H4 (cell line): ENCODE data around the gene KRTAP10-8. TPM values are rescaled to one million over a fixed set of nuclear protein-coding genes. Genes with fewer than 3 reads are reported as not detected.
"Not testable (repeated sequence)": the region's sequence is repeated elsewhere in the genome, so short reads cannot be mapped to it uniquely, and the experiment has no call there.

Source experiments
- DNase-seq: peaks from one replicate; pipeline ENCODE4 v3.0.0-alpha.2; 2015; ENCODE audit warnings: low spot score
- total RNA-seq: library from RNA; depleted of rRNA; stranded (reverse); fragments of >200 nt; shearing (Covaris generic); gene quantifications from 2 replicates; pipeline ENCODE4 v1.2.3, GENCODE V29; 2014; rRNA removed

Gene KRTAP10-8, protein sequence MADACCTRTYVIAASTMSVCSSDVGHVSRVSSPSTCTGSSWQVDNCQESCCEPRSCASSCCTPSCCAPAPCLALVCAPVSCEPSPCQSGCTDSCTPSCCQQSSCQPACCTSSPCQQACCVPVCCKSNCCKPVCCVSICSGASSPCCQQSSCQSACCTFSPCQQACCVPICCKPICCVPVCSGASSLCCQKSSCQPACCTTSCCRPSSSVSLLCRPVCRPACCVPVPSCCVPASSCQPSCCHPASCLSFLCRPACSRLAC
- total RNA-seq, result not detected in 2 replicates

DNA sequence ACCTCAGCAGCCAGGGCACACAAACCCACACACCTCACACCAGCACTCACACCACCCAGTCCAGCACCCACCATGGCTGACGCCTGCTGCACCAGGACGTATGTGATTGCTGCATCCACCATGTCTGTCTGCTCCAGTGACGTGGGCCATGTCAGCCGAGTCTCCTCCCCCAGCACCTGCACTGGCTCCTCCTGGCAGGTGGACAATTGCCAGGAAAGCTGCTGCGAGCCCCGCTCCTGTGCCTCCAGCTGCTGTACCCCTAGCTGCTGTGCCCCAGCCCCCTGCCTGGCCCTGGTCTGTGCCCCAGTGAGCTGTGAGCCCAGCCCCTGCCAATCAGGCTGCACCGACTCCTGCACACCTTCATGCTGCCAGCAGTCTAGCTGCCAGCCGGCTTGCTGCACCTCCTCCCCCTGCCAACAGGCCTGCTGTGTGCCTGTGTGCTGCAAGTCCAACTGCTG is at the start of gene KRTAP10-8:
Gene KRTAP10-8, plus strand, starts transcription at position 51 of the 458 bp plus-strand sequence. Its CDS starts 22 bp downstream, at position 73.
- DNase-seq, result no peak

DNA sequence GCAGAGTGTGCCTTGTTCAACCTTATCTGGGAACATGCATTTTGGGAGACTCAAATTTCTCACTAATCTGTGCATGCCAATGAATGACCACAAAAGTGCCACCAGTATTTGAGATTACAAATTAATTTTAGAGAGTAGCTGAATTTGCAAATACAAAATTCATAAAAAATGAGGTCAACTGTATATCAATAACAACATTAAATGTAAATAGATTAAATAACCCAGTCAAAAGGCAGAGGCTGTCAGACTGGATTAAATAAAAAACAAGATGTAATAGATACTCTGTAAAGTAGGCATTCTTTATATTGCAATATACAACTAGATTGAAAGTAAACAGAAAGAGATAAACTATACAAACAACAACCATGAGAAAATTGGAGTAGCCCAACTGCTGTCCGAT is 47.8 kb upstream of the KRTAP10-8 start:
- DNase-seq, result no peak

DNA sequence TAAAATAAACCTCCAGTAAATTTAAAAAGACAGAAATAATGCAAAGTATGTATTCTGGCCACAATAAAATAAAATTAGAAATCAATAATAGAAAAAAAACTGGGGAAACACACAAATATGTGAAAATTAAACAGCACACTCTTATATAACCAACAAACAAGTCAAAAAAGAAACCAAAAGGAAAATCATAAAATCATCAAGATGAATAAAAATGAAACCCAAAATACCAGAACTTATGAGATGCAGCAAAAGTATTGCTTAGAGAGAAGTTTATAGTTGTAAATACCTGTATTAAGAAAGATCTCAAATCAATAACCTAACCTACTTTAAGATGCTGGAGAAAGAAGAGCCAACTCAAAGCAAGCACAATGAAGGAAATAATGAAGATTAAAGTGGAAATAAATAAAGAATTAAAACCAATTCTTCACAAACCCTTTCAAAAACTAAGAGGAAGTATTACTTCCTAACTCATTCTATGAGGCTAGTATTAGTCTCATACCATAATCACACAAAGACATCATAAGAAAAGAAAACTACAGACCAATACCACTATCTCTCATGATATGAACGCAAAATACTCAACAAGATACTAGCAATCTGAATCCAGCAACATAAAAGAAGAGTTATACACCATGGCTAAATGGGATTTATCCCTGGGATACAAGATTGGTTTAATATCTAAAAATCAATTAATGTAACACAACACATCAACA is 46.8 kb upstream of the KRTAP10-8 start:
- DNase-seq, result no peak

DNA sequence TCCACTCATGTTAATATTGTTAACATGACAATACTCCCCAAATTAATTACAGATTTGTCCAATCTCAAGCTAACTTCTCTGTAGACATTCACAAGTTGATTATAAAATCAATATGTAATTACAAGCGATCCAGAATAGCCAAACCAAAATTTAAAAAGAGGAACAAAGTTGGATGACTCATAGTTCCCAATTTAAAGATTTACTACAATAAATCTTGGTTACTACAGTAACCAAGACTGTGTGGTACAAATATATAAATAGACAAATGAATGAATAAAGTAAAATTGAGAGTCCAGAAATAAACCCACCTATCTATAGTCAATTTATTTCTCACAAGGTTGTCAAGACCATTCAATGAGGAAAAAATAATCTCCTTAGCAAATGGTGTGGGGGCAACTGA is 45.5 kb upstream of the KRTAP10-8 start:
- DNase-seq, result no peak

DNA sequence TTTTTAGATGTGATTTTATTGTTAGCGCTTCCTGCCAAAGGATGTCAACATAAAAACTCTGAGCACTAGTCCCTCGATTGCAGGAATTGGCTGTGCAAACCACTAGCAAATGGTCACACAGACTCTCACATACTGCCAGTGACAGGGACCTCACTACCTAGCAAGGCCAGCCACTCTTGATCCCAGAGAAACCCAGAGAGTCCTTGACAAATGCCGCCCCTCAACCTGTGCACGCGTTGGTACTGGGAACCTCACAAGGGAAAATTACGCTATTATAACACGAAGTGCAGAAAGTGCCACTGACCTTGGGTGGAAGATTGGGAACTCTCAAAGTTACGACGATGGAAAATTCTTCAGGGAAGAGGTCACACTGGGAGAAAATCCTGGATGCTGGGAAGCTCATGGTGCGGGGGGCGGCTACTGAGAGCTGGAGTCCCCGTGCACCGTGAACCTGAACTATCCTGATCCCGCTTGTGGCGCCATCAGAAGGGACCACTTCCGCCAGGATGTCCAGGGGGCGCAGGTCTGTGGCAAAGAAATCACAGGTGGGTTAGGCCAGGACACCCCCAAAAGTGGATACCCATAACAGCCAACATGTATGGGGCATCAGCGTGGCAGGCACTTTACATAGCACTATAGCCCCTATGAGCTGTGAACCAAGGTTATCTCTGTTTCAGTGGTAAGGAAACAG is 44.3 kb upstream of the KRTAP10-8 start:
- DNase-seq, result no peak

DNA sequence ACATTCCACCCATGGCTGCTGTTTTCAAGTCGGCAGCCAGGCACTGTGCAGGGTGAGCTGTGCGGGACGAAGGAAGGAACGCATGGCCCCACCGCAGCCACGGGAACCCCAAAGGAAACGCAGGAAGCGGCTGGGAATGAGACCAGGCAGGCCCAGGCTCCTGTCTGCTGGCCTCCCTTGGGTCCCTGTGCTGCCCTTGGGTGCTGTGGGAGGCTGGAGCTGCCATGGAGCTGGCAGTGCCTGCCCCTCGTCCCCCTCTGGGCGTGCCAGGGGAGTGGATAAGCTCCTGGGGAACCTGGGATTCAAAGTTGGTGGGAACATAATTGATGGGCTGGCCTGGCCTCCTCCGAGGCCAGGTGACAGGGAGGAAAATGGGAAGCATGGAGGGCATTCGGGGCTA is 43.6 kb upstream of the KRTAP10-8 start:
- no peak for DNase-seq

DNA sequence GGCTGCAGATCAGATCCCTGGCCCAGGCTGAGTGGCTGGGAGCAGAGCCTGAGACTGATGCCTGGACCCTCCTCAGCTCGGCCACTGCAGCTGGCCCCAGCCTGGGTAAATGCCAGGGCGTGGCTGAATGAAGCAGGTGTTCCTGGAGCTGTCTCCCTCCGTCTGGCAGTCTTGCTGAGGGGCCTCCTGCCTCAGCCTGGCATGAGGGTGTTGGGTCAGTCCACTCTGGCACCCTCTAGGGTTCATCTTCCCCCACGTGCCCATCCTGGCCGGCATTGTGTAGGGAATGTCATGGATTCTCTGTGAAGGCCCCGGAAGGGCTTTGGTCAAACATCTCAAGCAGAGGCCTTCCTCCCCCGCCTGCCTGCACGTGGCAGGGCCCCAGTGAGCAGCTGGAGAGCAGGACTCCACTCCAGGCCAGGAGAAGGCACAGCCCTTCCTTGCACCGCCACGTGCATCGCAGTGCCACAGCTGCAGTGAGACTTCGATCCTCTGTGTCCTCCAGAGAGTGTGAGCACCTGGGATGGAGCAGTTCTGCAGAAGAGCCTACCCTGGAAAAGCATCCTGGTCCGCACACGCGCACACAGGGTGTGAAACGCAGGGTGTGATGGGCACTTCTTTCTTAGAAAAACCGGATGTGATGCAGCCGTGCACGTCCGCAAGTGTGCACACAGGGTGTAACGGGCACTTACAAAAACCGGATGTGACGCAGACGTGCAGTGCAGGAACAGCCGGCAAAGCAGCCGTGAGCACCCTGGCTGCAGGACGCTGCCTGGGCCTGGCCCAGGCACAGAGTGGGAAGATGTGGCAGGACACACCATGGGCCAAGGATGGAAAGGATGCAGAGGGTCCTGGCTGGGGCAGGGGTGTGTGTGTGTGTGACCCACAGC is 43.0 kb upstream of the KRTAP10-8 start:
- no peak for DNase-seq

DNA sequence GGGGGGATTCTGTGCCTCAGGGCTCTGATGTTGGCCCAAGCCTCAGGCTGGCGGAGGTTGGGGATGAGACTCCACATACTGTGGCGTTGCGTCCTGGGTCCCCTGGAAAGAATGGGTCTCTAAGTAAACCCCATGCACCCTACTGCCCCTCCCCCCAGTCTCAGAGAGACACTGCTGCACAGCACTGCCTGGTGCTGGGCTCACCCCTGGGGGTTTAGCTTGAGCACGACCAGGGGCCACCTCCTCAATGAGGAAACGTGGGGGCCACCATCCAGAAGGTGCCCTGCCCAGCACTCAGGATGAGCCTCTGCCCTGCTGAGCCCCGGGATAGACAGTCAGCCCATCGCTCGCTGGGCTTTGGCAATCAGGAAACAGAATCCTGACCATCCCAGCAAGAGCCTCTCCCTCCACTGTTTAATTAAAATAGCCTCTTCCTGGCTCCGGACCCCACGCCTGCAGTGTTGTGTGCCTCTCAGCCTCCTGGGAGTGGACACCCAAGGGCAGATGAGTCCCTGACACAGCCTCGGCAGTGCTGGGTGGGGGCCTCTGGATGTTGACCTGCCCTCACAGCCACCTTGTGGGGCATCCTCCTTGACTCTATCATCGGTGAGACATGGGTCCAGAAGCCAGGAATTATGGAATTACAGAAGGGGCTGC is 41.9 kb upstream of the KRTAP10-8 start:
- no peak for DNase-seq

DNA sequence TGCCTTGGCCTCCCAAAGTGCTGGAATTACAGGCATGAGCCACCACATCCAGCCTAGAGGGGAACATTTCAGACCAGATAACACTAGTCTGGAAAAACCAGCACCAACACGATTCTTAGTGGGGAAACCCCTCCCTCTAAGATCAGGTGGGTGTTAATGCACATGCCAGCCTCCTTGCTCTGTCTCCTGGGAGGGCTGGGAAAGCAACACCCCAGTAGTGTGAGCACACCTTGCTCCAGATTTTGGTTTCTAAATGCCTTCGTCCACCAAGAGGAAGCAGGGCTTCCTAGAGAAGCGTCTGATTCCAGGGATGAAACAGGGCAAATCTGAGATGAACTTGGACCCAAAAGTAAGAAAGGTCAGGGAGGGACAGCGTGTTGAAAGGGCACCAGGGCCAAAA is 40.6 kb upstream of the KRTAP10-8 start:
- DNase-seq, result peak; percentile 4

DNA sequence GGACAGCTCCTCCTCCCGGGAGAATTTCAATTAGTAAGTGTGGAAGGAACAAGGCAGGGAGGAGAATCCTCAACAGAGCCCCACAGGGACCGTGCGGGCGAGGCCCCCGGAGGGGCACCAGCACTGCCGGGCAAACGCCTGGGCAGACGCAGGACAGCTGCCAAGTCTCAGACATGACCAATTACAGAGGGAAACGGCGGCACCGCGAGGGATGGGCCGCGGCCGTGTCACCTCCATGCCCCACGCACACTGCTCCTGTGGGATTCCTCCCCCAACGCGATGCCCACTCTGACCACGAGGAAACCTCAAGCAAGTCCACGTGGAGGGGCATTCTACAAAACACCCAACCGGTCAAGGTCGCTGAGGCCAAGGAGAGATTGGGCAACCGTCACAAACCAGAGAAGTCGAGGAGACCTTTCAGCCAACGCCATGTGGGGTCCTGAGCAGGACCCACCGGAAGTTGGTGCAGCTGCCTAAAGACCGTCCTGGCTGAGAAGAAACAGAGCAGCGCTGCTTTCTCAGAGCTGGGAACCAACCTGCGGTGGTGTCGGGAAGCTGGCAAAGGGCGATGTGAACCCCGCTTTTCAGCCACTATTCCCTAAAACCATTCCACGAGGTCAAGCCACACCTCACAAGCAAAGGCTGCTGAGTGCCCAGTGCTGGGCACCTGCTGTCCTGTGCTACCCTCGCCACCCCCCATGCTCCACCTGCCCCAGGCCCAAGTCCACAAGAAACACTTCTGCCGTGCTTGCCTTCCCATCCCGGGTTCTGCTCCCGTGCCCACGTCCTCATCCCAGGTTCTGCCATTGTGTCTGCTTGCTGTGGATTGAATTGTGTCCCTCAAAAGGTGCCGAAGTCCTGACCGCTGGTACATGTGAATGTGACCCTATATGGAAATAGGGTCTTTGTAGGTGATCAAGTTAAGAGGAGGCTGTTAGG is 39.8 kb upstream of the KRTAP10-8 start:
- DNase-seq, result no peak

DNA sequence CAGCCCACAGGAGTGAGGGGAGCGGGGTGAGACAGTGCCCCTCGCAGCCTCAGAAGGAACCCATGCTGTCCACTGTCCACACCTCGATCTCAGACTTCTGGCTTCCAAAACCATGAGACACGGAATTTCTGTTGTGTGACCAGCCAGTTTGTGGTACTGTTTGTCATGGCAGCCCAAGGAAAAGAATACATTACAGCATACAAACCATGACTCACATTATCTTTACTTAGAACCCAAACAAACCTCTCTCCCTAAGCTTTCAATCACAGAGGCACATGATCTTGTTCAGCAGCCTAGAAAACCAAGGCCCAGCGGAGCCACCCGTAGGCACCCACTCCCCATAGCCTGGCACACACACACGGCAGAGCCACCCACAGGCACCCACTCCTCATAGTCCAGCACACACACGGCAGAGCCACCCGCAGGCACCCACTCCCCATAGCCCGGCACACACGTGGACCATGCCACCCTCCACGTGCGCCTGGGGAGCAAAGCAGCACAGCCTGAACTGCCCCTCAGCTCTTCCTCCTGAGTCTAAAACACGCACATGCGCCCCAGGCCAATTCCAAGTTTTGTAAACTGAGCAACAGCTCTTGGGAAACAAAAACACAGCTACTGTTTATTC is 38.8 kb upstream of the KRTAP10-8 start:
- peak; percentile 57 for DNase-seq

DNA sequence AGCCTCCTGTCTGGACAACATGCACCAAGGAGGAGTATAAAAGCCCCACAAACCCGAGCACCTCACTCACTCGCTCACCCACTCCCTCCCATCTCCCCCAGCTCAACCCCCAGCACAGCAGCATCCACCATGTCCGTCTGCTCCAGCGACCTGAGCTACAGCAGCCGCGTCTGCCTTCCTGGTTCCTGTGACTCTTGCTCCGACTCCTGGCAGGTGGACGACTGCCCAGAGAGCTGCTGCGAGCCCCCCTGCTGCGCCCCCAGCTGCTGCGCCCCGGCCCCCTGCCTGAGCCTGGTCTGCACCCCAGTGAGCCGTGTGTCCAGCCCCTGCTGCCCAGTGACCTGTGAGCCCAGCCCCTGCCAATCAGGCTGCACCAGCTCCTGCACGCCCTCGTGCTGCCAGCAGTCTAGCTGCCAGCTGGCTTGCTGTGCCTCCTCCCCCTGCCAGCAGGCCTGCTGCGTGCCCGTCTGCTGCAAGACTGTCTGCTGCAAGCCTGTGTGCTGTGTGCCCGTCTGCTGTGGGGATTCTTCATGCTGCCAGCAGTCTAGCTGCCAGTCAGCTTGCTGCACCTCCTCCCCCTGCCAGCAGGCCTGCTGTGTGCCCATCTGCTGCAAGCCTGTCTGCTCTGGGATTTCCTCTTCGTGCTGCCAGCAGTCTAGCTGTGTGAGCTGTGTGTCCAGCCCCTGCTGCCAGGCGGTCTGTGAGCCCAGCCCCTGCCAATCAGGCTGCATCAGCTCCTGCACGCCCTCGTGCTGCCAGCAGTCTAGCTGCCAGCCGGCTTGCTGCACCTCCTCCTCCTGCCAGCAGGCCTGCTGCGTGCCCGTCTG is 38.0 kb upstream of the KRTAP10-8 start, which contains the start of gene KRTAP10-4:
Gene KRTAP10-4, plus strand, starts transcription at position 100 of the 827 bp plus-strand sequence. Its CDS starts 30 bp downstream, at position 130.
- not testable (repeated sequence) for DNase-seq

DNA sequence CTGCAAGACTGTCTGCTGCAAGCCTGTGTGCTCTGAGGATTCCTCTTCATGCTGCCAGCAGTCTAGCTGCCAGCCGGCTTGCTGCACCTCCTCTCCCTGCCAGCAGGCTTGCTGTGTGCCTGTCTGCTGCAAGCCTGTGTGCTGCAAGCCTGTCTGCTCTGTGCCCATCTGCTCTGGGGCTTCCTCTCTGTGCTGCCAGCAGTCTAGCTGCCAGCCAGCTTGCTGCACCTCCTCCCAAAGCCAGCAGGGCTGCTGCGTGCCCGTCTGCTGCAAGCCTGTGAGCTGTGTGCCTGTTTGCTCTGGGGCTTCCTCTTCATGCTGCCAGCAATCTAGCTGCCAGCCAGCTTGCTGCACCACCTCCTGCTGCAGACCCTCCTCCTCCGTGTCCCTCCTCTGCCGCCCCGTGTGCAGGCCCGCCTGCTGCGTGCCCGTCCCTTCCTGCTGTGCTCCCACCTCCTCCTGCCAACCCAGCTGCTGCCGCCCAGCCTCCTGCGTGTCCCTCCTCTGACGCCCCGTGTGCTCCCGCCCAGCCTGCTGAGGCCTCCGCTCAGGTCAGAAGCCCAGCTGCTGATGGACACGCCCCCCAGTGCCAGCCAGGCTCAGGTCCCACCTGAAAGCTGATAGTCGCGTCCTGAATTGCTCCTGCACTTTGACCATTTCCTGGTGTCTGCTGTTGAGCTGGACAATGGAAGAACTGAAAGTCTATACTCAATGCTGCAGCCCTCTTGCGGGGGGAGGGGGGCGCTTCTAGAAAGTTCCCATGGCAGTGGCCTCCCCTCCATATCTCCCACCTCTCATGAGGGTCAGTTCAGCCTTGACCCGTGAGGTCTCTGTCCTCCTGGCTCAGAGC is 37.2 kb upstream of the KRTAP10-8 start:
- DNase-seq, result no peak

DNA sequence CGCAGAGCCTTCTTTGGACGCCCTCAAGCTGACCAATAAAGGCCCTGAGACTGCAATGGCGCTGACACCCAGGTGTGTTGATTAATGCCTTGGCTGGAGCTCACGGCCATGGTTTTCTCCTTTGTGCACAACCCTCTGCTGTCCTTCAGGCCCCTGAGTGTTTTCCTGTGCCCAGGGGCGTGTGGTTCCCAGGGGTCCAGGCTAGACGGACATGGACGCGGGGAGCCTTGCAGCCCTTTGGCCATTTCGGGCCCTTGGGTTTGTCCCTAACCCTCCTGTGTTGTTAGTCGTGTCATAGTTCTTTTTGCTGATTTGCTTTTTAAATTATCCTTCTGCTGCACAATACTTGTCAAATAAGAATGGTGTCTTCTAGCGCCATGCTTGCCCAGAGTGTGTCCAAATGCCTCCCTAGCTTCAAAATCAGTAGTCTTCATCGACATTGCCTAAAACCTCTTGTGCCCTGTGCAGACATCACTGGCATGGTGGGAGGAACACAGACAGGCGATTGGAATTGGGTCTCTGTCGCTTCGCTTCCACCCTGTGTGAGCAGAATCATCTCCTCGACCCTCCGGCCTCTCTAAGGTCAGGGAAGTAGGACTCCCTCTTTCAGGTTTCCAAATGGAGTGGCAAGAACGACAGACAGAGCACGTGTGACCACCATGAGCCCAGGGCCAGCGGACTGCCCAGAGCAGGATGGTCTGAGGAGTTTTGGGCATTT is 36.4 kb upstream of the KRTAP10-8 start:
- DNase-seq, result no peak

DNA sequence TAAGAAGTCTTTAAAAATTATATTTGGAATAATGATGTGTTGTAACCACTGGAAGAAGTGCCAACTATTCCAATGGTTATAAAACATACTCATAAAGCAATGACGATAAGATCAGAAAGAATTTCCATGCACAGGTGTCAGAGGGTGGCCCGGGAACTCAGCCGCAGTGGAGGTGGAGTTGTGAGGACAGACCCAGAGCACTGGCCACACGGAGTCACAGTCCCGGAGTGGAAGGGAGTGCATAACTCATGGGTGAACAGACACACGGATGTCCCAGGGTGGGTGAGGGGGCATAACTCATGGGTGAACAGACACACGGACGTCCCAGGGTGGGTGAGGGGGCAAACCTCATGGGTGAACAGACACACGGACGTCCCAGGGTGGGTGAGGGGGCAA is 35.9 kb upstream of the KRTAP10-8 start:
- DNase-seq, result no peak

DNA sequence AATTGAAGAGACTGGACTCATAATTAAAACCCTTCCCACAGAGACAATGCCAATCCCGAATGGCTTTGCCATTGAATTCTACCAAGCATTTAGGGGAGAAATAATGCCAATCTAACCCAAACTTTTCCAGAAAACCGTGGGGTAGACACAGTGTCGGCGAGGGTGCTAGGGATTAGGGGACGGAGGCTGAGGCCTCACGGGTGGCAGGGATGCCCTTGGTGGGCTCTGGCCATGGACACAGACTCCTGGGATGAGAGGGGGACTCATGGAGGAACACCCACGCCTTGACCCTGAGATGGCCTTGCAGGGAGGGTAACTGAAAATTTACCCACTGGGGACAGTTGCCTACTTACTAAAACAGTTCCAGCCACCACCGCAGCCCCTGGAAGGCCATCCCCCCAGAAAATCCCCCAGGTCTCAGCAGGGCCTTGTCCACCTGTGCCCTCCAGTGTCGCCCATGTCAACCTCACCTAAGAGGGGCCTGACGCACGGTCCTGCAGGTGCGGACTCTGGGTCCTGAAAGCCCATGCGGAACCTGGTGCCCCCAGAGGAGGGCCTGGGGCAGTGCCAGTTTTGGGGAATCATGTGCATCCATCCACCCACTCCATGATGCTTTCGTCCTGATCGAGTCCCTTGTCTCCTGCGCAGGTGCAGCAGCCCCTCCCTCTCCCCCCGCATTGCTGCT is 33.4 kb upstream of the KRTAP10-8 start:
- DNase-seq, result no peak
